H1 (cell line): ENCODE data around the gene RAET1E. TPM values are rescaled to one million over a fixed set of nuclear protein-coding genes. Genes with fewer than 3 reads are reported as not detected.

Source experiments
- CTCF ChIA-PET: fragments of 300-600 bp; sonication (Branson Sonifier 250); formaldehyde crosslinking; loops from one replicate; lab custom pipeline; 2021; ENCODE audit not compliant: partially characterized antibody; lab: Charles Lee
- POLR2A ChIA-PET: fragments of 300-600 bp; sonication (Branson Sonifier 250); formaldehyde crosslinking; loops from one replicate; lab custom pipeline; 2021; ENCODE audit warnings: inconsistent platforms; ENCODE audit not compliant: partially characterized antibody; lab: Charles Lee
- DNase-seq, 2 experiments: peaks; one replicate each; pipeline versions ENCODE4 v3.0.0 to v3.0.0-alpha.2; 2010 to 2022; ENCODE audit warnings: low spot score in 2 of 2, low read depth in 1 of 2, mixed read lengths in 1 of 2
- FAIRE-seq: peaks from 2 replicates; lab custom pipeline; 2011; peaks lifted over from hg19 to GRCh38; lab: Jason Lieb, UNC
- H2AFZ ChIP-seq: 2 replicates; pipeline ENCODE4 v1.8.1; 2012; ENCODE audit warnings: low read length, inconsistent platforms
- H2AK5ac ChIP-seq: 2 replicates; pipeline ENCODE4 v1.6.1; 2013; ENCODE audit warnings: low read depth, low read length
- H2BK120ac ChIP-seq: replicated peaks from 2 replicates; pipeline ENCODE3; 2013; ENCODE audit warnings: low read depth, low read length, inconsistent platforms
- H2BK12ac ChIP-seq: 2 replicates; pipeline ENCODE4 v1.6.1; 2013; ENCODE audit warnings: low read depth, low read length
- H2BK15ac ChIP-seq: 2 replicates; pipeline ENCODE4 v1.6.1; 2013; ENCODE audit warnings: low read length
- H2BK20ac ChIP-seq: 2 replicates; pipeline ENCODE4 v1.6.1; 2013; ENCODE audit warnings: low read length
- H2BK5ac ChIP-seq: 2 replicates; pipeline ENCODE4 v1.6.1; 2013; ENCODE audit warnings: low read depth, low read length
- H3K14ac ChIP-seq: 2 replicates; pipeline ENCODE4 v1.6.1; 2013; ENCODE audit warnings: inconsistent platforms; ENCODE audit not compliant: insufficient read length
- H3K18ac ChIP-seq: 2 replicates; pipeline ENCODE4 v1.6.1; 2013; ENCODE audit warnings: low read length; ENCODE audit errors: extremely low read depth
- H3K23ac ChIP-seq: 2 replicates; pipeline ENCODE4 v1.6.1; 2013; ENCODE audit warnings: inconsistent platforms; ENCODE audit not compliant: insufficient read length
- H3K23me2 ChIP-seq: 2 replicates; pipeline ENCODE4 v1.6.1; 2013; ENCODE audit warnings: low read depth, low read length
- H3K27ac ChIP-seq: 2 replicates; pipeline ENCODE4 v1.6.1; 2011; ENCODE audit warnings: low read depth, low read length, inconsistent platforms
- H3K27me3 ChIP-seq, 4 experiments: replicated peaks in 1 of 4; 1 replicate in 1 of 4; 2 replicates in 3 of 4; pipeline versions ENCODE4 v1.6.1 to v1.8.1; 2011 to 2013; ENCODE audit warnings: low read length in 3 of 4, mild to moderate bottlenecking in 3 of 4, inconsistent platforms in 2 of 4, mixed read lengths in 2 of 4, moderate library complexity in 1 of 4; ENCODE audit not compliant: control insufficient read depth in 3 of 4, insufficient read depth in 3 of 4; ENCODE audit errors: extremely low read depth in 1 of 4
- H3K36me3 ChIP-seq, 4 experiments: 2 replicates each; pipeline versions ENCODE4 v1.6.1 to v1.8.1; 2011 to 2013; ENCODE audit warnings: mild to moderate bottlenecking in 4 of 4, low read length in 3 of 4, moderate library complexity in 2 of 4, control low read depth in 1 of 4, inconsistent platforms in 1 of 4; ENCODE audit not compliant: insufficient read depth in 4 of 4, control insufficient read depth in 2 of 4
- H3K4ac ChIP-seq: replicated peaks from 2 replicates; pipeline ENCODE3; 2013; ENCODE audit warnings: low read length, low read depth, mixed read lengths, inconsistent platforms; ENCODE audit not compliant: insufficient read length
- H3K4me1 ChIP-seq, 4 experiments: replicated peaks in 1 of 4; 1 replicate in 1 of 4; 2 replicates in 3 of 4; pipeline versions ENCODE4 v1.6.1 to v1.8.1; 2011 to 2013; ENCODE audit warnings: low read length in 3 of 4, inconsistent platforms in 2 of 4, mixed read lengths in 1 of 4; ENCODE audit not compliant: insufficient read depth in 4 of 4, control insufficient read depth in 3 of 4
- H3K4me2 ChIP-seq, 2 experiments: 2 replicates each; pipeline versions ENCODE4 v1.6.1 to v1.8.1; 2011 to 2013; ENCODE audit warnings: low read depth in 2 of 2, low read length in 2 of 2, control low read depth in 1 of 2, inconsistent platforms in 1 of 2, mild to moderate bottlenecking in 1 of 2; ENCODE audit not compliant: insufficient read depth in 1 of 2
- H3K4me3 ChIP-seq, 4 experiments: fragments of 200-600, 300-600 bp in 1 of 4; sonication (generic), shearing (Covaris generic), sonication (Bioruptor Twin) in 1 of 4; 2 replicates each; pipeline versions ENCODE4 v1.5.1 to v1.8.1; 2011 to 2016; ENCODE audit warnings: low read length in 4 of 4, low read depth in 3 of 4, control low read depth in 2 of 4, inconsistent platforms in 2 of 4, mild to moderate bottlenecking in 2 of 4, mixed read lengths in 1 of 4, moderate library complexity in 1 of 4; ENCODE audit not compliant: insufficient read depth in 2 of 4; ENCODE audit errors: extremely low read depth in 1 of 4
- H3K56ac ChIP-seq: replicated peaks from 2 replicates; pipeline ENCODE3; 2013; ENCODE audit warnings: low read depth, mild to moderate bottlenecking, mixed read lengths, low read length, inconsistent platforms; ENCODE audit not compliant: insufficient read length
- H3K79me1 ChIP-seq: 2 replicates; pipeline ENCODE4 v1.6.1; 2013; ENCODE audit warnings: low read depth, low read length, control low read depth
- H3K79me2 ChIP-seq, 2 experiments: 2 replicates each; pipeline versions ENCODE4 v1.6.1 to v1.8.1; 2012 to 2013; ENCODE audit warnings: low read length in 2 of 2, mild to moderate bottlenecking in 2 of 2, inconsistent platforms in 1 of 2; ENCODE audit not compliant: insufficient read depth in 2 of 2, control insufficient read depth in 1 of 2
- H3K9ac ChIP-seq, 4 experiments: replicated peaks in 1 of 4; 1 replicate in 1 of 4; 2 replicates in 3 of 4; pipeline versions ENCODE4 v1.6.1 to v1.8.1; 2011 to 2013; ENCODE audit warnings: low read depth in 3 of 4, low read length in 3 of 4, control low read depth in 2 of 4, mild to moderate bottlenecking in 2 of 4, moderate library complexity in 2 of 4, inconsistent platforms in 1 of 4; ENCODE audit errors: extremely low read depth in 1 of 4
- H3K9me3 ChIP-seq, 2 experiments: 2 replicates each; pipeline versions ENCODE4 v1.6.1 to v1.8.1; 2012 to 2013; ENCODE audit warnings: mild to moderate bottlenecking in 2 of 2, moderate library complexity in 2 of 2, control low read depth in 1 of 2, inconsistent platforms in 1 of 2, low read depth in 1 of 2, low read length in 1 of 2, mixed read lengths in 1 of 2; ENCODE audit not compliant: insufficient read depth in 2 of 2
- H4K20me1 ChIP-seq, 2 experiments: replicated peaks in 1 of 2; 2 replicates each; pipeline versions ENCODE3 to v1.8.1; 2011 to 2013; ENCODE audit warnings: inconsistent platforms in 2 of 2, low read length in 2 of 2, mild to moderate bottlenecking in 1 of 2; ENCODE audit not compliant: insufficient read depth in 2 of 2, control insufficient read depth in 1 of 2
- H4K5ac ChIP-seq: 2 replicates; pipeline ENCODE4 v1.6.1; 2013; ENCODE audit warnings: low read length, low read depth, mixed read lengths, inconsistent platforms; ENCODE audit not compliant: insufficient read length
- H4K8ac ChIP-seq: 2 replicates; pipeline ENCODE4 v1.8.0; 2013; ENCODE audit warnings: mild to moderate bottlenecking, moderate library complexity, low read length, inconsistent platforms; ENCODE audit not compliant: insufficient read depth; ENCODE audit errors: extremely low read depth
- H4K91ac ChIP-seq: replicated peaks from 2 replicates; pipeline ENCODE3; 2013; ENCODE audit warnings: low read length, mixed read lengths, inconsistent platforms; ENCODE audit not compliant: insufficient read length
- ASH2L ChIP-seq: fragments of 200-600, 300-600 bp; sonication (generic); IDR thresholded peaks from one replicate; pipeline ENCODE4 v1.7.1; 2017; ENCODE audit warnings: low read length
- BACH1 ChIP-seq: IDR thresholded peaks from 2 replicates; pipeline ENCODE4 v1.6.1; 2012; ENCODE audit warnings: low read length, improper control_type of control experiment
- BRCA1 ChIP-seq: IDR thresholded peaks from 2 replicates; pipeline ENCODE4 v1.6.1; 2012; ENCODE audit warnings: low read depth, low read length, improper control_type of control experiment
- CEBPB ChIP-seq: IDR thresholded peaks from 2 replicates; pipeline ENCODE4 v1.6.1; 2012; ENCODE audit warnings: low read depth, low read length
- CTBP2 ChIP-seq: IDR thresholded peaks from 2 replicates; pipeline ENCODE4 v1.7.0; 2011; ENCODE audit warnings: borderline replicate concordance, mild to moderate bottlenecking, moderate library complexity, mixed read lengths, low read length; ENCODE audit not compliant: insufficient read depth, insufficient read length
- MAFK ChIP-seq: IDR thresholded peaks from 2 replicates; pipeline ENCODE4 v1.6.1; 2012; ENCODE audit warnings: low read depth, mild to moderate bottlenecking, improper control_type of control experiment, low read length
- RNF2 ChIP-seq: fragments of 200-900, 300-1000 bp; sonication (generic); IDR thresholded peaks from 2 replicates; pipeline ENCODE4 v1.7.1; 2016; ENCODE audit warnings: borderline replicate concordance, low read depth, mild to moderate bottlenecking, antibody characterized with exemption, low read length; ENCODE audit not compliant: poor library complexity, severe bottlenecking; ENCODE audit errors: missing control alignments
- RXRA ChIP-seq: IDR thresholded peaks from 2 replicates; pipeline ENCODE4 v1.6.1; 2011; ENCODE audit warnings: low read depth, mild to moderate bottlenecking, low read length, moderate library complexity; ENCODE audit not compliant: insufficient read depth
- SIX5 ChIP-seq: IDR thresholded peaks from 2 replicates; pipeline ENCODE4 v1.6.1; 2011; ENCODE audit warnings: mild to moderate bottlenecking, low read depth, low read length
- SRF ChIP-seq: IDR thresholded peaks from 2 replicates; pipeline ENCODE4 v1.6.1; 2011; ENCODE audit warnings: mild to moderate bottlenecking, low read depth, low read length, moderate library complexity
- TEAD4 ChIP-seq: IDR thresholded peaks from 2 replicates; pipeline ENCODE4 v1.6.1; 2012; ENCODE audit warnings: low read depth, low read length, inconsistent platforms, mixed read lengths
- whole genome bisulfite sequencing, 2 experiments: shearing (Covaris generic) in 1 of 2; methylation state at CpG; one replicate each; pipeline versions ENCODE4 v1.1.6 to v1.1.7; 2013 to 2015; ENCODE audit warnings: low lambda C conversion rate in 2 of 2, mixed read lengths in 2 of 2, inconsistent platforms in 1 of 2, low coverage in 1 of 2, missing lambda C conversion rate in 1 of 2; ENCODE audit not compliant: insufficient replicate concordance in 2 of 2, insufficient coverage in 1 of 2, insufficient read length in 1 of 2; ENCODE audit errors: extremely low coverage in 1 of 2, missing lambda C conversion rate in 1 of 2; 5-methylcytosine and 5-hydroxymethylcytosine counted together
- polyA plus RNA-seq, 7 experiments: library from polyadenylated mRNA; depleted of rRNA in 3 of 7; stranded (reverse) in 5 of 7; unstranded in 2 of 7; fragments of >200 nt in 5 of 7; fragments of 200-250 nt in 2 of 7; gene quantifications; 1 replicate in 5 of 7; 2 replicates in 1 of 7; 4 replicates in 1 of 7; pipeline versions ENCODE4 v1.2.1 to v1.2.3, GENCODE V29; 2011 to 2013; ENCODE audit warnings: missing spikeins in 2 of 7, mixed read lengths in 2 of 7
- total RNA-seq: library from RNA; stranded (reverse); fragmentation: NEBNext Ultra II Directional; extraction: Animal tissue kit (Norgen Biotek cat#: 25700); gene quantifications from 2 replicates; pipeline ENCODE4 v1.2.1, GENCODE V29; 2021

RAET1E gene
- total and polyA plus RNA-seq, 2 of the 8 experiments (the other 6 are each of a cell fraction or from before 2014, with no cell fraction given), result not detected

GRCh38 chr6:149867876-149868640 is 29.9 kb downstream of the RAET1E start:
- Histone ChIP-seq H3K9me3 (no peaks in the 10 kb centered on the region), H3K36me3 (no peaks in the 10 kb centered on the region), H3K23me2 (peaks cover 11% of the 10 kb centered on the region; the same call in 1 of the 2 replicates), H3K79me2 (no peaks in the 10 kb centered on the region), H3K23ac (no peak overlapping the region), H2BK12ac (peak overlapping the region; percentile 63; the same call in 1 of the 2 replicates), H4K5ac (no peak overlapping the region), H2BK20ac (peak overlapping the region; percentile 1; the same call in 1 of the 2 replicates), H4K91ac (no peak overlapping the region), H3K27ac (no peak overlapping the region), H4K20me1 (no peaks in the 10 kb centered on the region), H3K79me1 (no peaks in the 10 kb centered on the region), H3K4me3 (no peak overlapping the region), H2AK5ac (no peak overlapping the region), H2BK120ac (no peak overlapping the region), H3K27me3 (no peaks in the 10 kb centered on the region), H3K4me1 (peaks cover 0 to 8% (median under 1%) of the 10 kb centered on the region in 4 experiments; a peak in 3 of 7 replicates), H3K18ac (0 out of 2 replicates have a peak overlapping the region, but pooled peaks have one; percentile 75), H2BK5ac (peak overlapping the region; percentile 73; the same call in 1 of the 2 replicates), H2BK15ac (no peak overlapping the region; the same call in 1 of the 2 replicates), H3K9ac (no peak overlapping the region), H3K14ac (no peak overlapping the region), H4K8ac (no peak overlapping the region), H3K4ac (peak overlapping the region; percentile 21), H3K4me2 (peak overlapping the region in 1 of 2 experiments; percentile 49; a peak in 2 of 4 replicates), H3K56ac (no peak overlapping the region), H2AFZ (peak overlapping the region; percentile 94)
- WGBS, 2 experiments, result 45% methylated on average over 4 of the region's 4 CpGs; no CpG with 5 or more reads in 1 of the 2 experiments
- POLR2A ChIA-PET, result interaction anchor here (1.0 to 1.3 kb wide), 3 partner anchors 9 to 236 kb away, joined by 3 read pairs; no protein-coding TSS in a partner anchor
- FAIRE-seq (no peak), DNase-seq (peak in 1 of 2 experiments; percentile 70)
- CTCF ChIA-PET, result interaction anchor here (0.9 to 2.9 kb wide), 7 partner anchors 10 to 82 kb away, joined by 4 to 11 read pairs (median 5); no protein-coding TSS in a partner anchor
- TF ChIP-seq RXRA, result no peak
- no peak for TF ChIP-seq ASH2L
- no peak for TF ChIP-seq SRF
- TF ChIP-seq TEAD4, result peak; percentile 51; the same call in 1 of the 2 replicates
- TF ChIP-seq BACH1, result peak; percentile 100
- no peak for TF ChIP-seq SIX5
- peak; percentile 98 for TF ChIP-seq MAFK
- peak; percentile 83 for TF ChIP-seq CEBPB
- no peak for TF ChIP-seq RNF2
- no peak for TF ChIP-seq BRCA1
- TF ChIP-seq CTBP2, result no peak
